ENCODE results near the gene RPS16. TPM values are rescaled to one million over a fixed set of nuclear protein-coding genes. Genes with fewer than 3 reads are reported as not detected.

The RPS16 gene
- total and polyA plus RNA-seq, 2 of the 8 experiments (the other 6 are each of a cell fraction or from before 2014, with no cell fraction given): 2,433 to 7,810 TPM

- TF ChIP-seq SP2 (IDR thresholded peaks at IDR 0.05; ENCODE audit: low read length) (no peak), NANOG (IDR thresholded peaks at IDR 0.05; ENCODE audit: insufficient read depth, low read depth, low read length, poor library complexity, severe bottlenecking) (no peak), BACH1 (IDR thresholded peaks at IDR 0.05; ENCODE audit: low read length) (no peak), KDM4A (IDR thresholded peaks at IDR 0.05; ENCODE audit: low read depth, low read length, severe bottlenecking) (no peak), SIN3A (conservative IDR thresholded peaks at IDR 0.05 in 1 of 2, IDR thresholded peaks at IDR 0.05 in 1 of 2; ENCODE audit: low read depth in 1 of 2, low read length in 2 of 2) (peak in 1 of 2 experiments; percentile 88; a peak in 2 of 4 replicates), ZNF274 (IDR thresholded peaks at IDR 0.05; ENCODE audit: borderline replicate concordance, extremely low read depth, low read length) (no peak), NRF1 (IDR thresholded peaks at IDR 0.05; ENCODE audit: low read depth, low read length) (no peak), ASH2L (IDR thresholded peaks at IDR 0.05; ENCODE audit: low read length) (no peak), CHD1 (IDR thresholded peaks at IDR 0.05; ENCODE audit: low read depth, low read length) (no peak), FOSL1 (IDR thresholded peaks at IDR 0.05; ENCODE audit: insufficient read depth, low read depth, low read length) (no peak), RNF2 (IDR thresholded peaks at IDR 0.05; ENCODE audit: borderline replicate concordance, low read depth, low read length, missing control alignments, poor library complexity, severe bottlenecking) (no peak), MAFK (IDR thresholded peaks at IDR 0.05; ENCODE audit: low read depth, low read length) (no peak), HDAC2 (IDR thresholded peaks at IDR 0.05; ENCODE audit: borderline replicate concordance in 1 of 2, low read depth in 2 of 2, low read length in 2 of 2) (0 out of 4 replicates have a peak, but pooled peaks of 1 of the 2 experiments have one; percentile 35), HDAC6 (IDR thresholded peaks at IDR 0.05; ENCODE audit: low read depth, low read length) (no peak), PHF8 (conservative IDR thresholded peaks at IDR 0.05; ENCODE audit: low read depth, low read length) (no peak), RXRA (IDR thresholded peaks at IDR 0.05; ENCODE audit: insufficient read depth, low read depth, low read length) (no peak), GABPA (IDR thresholded peaks at IDR 0.05; ENCODE audit: borderline replicate concordance, insufficient read depth, low read length) (no peak), POU5F1 (IDR thresholded peaks at IDR 0.05; ENCODE audit: low read depth, low read length) (no peak)
- TF ChIP-seq, protein P1, sequence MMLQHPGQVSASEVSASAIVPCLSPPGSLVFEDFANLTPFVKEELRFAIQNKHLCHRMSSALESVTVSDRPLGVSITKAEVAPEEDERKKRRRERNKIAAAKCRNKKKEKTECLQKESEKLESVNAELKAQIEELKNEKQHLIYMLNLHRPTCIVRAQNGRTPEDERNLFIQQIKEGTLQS (IDR thresholded peaks at IDR 0.05; ENCODE audit: insufficient read depth, low read depth, low read length): no peak
- TF ChIP-seq, protein P2, sequence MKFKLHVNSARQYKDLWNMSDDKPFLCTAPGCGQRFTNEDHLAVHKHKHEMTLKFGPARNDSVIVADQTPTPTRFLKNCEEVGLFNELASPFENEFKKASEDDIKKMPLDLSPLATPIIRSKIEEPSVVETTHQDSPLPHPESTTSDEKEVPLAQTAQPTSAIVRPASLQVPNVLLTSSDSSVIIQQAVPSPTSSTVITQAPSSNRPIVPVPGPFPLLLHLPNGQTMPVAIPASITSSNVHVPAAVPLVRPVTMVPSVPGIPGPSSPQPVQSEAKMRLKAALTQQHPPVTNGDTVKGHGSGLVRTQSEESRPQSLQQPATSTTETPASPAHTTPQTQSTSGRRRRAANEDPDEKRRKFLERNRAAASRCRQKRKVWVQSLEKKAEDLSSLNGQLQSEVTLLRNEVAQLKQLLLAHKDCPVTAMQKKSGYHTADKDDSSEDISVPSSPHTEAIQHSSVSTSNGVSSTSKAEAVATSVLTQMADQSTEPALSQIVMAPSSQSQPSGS (IDR thresholded peaks at IDR 0.05; ENCODE audit: low read length): no peak
Measured at GRCh38 chr19:39397360-39398296, 38.1 kb downstream of the RPS16 start (continued).

Data from H1 (cell line).